ENCODE measurements around the gene MMP12.

DNA sequence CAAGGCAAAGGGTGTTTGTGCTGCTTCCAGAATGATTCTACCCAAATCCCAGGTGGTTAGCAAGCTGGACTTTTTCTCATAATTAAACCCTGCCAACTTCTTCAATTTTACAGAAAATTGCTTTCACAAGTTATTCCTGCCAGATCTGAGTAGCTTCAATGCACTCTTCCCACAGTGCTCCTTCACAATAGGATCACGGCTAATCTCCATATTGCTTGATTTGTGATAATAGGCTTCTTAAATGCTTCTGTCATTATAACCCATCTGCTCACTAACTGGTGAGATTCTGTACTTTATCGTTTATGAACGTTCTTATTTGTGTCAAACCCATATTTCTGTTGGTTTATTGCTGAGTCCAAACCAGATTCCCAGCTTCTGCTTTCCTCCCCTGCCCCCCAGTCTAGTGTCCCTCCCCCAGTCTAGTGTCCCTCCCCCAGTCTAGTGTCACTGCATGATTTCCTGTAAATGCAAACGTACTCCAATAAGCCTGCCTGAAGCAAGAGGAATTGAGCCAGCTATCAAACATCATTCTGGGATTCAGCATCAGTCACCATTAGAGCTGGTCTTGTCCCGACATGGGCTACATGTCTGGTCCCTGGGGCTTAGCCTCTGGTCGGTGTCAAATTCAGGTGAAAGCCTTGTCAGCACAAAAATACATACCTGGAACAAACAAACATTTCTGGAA is 45.3 kb downstream of the MMP12 start:
- TF ChIP-seq POLR2AphosphoS5 (IDR thresholded peaks at IDR 0.05; ENCODE audit: low read depth, low read length) (no peak), REST (IDR thresholded peaks at IDR 0.05; ENCODE audit: insufficient read depth in 1 of 2, low read depth in 2 of 2, low read length in 1 of 2) (no peak)
- TF ChIP-seq, protein P1, sequence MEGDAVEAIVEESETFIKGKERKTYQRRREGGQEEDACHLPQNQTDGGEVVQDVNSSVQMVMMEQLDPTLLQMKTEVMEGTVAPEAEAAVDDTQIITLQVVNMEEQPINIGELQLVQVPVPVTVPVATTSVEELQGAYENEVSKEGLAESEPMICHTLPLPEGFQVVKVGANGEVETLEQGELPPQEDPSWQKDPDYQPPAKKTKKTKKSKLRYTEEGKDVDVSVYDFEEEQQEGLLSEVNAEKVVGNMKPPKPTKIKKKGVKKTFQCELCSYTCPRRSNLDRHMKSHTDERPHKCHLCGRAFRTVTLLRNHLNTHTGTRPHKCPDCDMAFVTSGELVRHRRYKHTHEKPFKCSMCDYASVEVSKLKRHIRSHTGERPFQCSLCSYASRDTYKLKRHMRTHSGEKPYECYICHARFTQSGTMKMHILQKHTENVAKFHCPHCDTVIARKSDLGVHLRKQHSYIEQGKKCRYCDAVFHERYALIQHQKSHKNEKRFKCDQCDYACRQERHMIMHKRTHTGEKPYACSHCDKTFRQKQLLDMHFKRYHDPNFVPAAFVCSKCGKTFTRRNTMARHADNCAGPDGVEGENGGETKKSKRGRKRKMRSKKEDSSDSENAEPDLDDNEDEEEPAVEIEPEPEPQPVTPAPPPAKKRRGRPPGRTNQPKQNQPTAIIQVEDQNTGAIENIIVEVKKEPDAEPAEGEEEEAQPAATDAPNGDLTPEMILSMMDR (IDR thresholded peaks at IDR 0.05): no peak
